Mesothelial cell of epicardium (in vitro differentiated cells): ENCODE results near the gene CTNNA3. TPM values are rescaled to one million over a fixed set of nuclear protein-coding genes. Genes with fewer than 3 reads are reported as not detected.

Experiments
- DNase-seq, 2 experiments: peaks; one replicate each; pipeline ENCODE4 v3.0.0; 2021; ENCODE audit warnings: low spot score in 2 of 2; ENCODE audit not compliant: unreplicated experiment in 2 of 2
- H3K27ac Mint-ChIP-seq: 2 replicates; pipeline ENCODE4 v1.8.0; 2021; ENCODE audit warnings: mixed read lengths
- H3K27me3 Mint-ChIP-seq: 2 replicates; pipeline ENCODE4 v1.8.0; 2021; ENCODE audit warnings: low read depth, mixed read lengths
- H3K36me3 Mint-ChIP-seq: 2 replicates; pipeline ENCODE4 v1.8.0; 2021; ENCODE audit warnings: mixed read lengths
- H3K4me1 Mint-ChIP-seq: 2 replicates; pipeline ENCODE4 v1.8.0; 2021; ENCODE audit warnings: mixed read lengths
- H3K4me3 Mint-ChIP-seq: 2 replicates; pipeline ENCODE4 v1.8.0; 2021; ENCODE audit warnings: mild to moderate bottlenecking, moderate library complexity, mixed read lengths
- H3K9me3 Mint-ChIP-seq: 2 replicates; pipeline ENCODE4 v1.8.0; 2021; ENCODE audit warnings: mixed read lengths
- total RNA-seq: library from RNA; stranded (reverse); gene quantifications from 3 replicates; pipeline ENCODE4 v1.2.1, GENCODE V29; 2021
- TF ChIP-seq, protein P1 (sequence below): fragments of 200-600 bp; sonication (generic); IDR thresholded peaks from one replicate; pipeline ENCODE4 v1.5.0; 2021; ENCODE audit warnings: antibody characterized with exemption; ENCODE audit not compliant: unreplicated experiment

The CTNNA3 gene
- total RNA-seq, 1 donor from 2014 or later = 14.2 TPM

DNA sequence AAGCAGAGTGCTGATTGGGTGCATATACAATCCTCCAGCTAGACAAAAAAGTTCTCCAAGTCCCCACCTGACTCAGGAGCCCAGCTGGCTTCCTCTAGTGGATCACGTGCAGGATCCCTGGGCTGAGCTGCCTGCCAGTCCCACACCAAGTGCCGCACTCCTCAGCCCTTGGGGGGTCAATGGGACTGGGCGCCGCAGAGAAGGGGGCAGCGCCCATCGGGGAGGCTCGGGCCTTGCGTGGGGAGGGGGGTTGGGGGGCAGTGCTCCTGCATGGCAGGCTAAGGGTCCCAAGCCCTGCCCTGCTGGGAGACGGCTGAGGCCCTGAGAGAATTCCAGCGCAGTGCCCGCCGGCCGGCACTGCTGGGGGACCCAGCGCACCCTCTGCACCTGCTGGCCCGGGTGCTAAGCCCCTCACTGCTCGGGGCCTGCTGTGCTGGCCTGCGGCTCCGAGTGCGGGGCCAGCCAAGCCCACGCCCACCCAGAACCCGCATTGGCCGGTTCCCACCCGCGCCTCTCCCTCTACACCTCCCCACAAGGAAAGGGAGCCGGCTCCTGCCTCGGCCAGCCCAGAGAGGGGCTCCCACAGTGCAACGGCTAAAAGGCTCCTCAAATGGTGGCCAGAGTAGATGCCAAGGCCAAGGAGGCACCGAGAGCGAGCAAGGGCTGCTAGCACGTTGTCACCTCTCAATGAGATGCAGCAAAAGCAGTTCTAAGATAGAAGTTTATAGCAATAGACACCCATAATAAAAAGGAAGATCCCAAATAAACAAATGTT is 1044.5 kb downstream of the CTNNA3 start:
- Mint-ChIP-seq H3K27me3 (no peaks in the 10 kb centered on the region), H3K9me3 (peaks cover 27% of the 10 kb centered on the region), H3K27ac (no peak overlapping the region), H3K4me3 (no peak overlapping the region), H3K4me1 (peaks cover 4% of the 10 kb centered on the region), H3K36me3 (peaks cover 5% of the 10 kb centered on the region)
- DNase-seq = no peak
- TF ChIP-seq, protein P1, sequence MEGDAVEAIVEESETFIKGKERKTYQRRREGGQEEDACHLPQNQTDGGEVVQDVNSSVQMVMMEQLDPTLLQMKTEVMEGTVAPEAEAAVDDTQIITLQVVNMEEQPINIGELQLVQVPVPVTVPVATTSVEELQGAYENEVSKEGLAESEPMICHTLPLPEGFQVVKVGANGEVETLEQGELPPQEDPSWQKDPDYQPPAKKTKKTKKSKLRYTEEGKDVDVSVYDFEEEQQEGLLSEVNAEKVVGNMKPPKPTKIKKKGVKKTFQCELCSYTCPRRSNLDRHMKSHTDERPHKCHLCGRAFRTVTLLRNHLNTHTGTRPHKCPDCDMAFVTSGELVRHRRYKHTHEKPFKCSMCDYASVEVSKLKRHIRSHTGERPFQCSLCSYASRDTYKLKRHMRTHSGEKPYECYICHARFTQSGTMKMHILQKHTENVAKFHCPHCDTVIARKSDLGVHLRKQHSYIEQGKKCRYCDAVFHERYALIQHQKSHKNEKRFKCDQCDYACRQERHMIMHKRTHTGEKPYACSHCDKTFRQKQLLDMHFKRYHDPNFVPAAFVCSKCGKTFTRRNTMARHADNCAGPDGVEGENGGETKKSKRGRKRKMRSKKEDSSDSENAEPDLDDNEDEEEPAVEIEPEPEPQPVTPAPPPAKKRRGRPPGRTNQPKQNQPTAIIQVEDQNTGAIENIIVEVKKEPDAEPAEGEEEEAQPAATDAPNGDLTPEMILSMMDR = no peak

DNA sequence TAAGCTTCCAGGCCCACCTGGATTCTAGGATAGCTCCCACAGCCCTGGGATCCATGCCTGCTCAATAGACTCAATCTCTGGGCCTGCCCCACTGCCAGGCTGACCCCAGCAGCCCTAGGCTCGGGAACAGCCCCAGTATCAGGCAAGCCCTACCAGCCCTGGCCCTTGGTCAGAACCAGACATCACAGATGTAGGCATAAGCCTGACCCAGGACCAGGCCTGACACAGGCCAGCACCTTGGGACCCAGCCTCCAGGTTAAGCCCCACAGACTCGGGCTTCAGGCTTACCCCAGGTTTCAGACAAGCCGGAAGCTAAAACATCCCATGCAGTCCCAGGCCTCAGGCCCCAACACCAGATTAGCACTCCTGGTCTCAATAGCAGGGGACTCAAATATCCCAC is 1046.4 kb downstream of the CTNNA3 start:
- H3K9me3 Mint-ChIP-seq = peaks cover 26% of the 10 kb centered on the region
- TF ChIP-seq, protein P1 = no peak
- peaks cover 1% of the 10 kb centered on the region for H3K4me1 Mint-ChIP-seq
- H3K27me3 Mint-ChIP-seq = no peaks in the 10 kb centered on the region
- peaks cover 5% of the 10 kb centered on the region for H3K36me3 Mint-ChIP-seq
- no peak for DNase-seq
- no peak overlapping the region for H3K27ac Mint-ChIP-seq
- no peak overlapping the region for H3K4me3 Mint-ChIP-seq

DNA sequence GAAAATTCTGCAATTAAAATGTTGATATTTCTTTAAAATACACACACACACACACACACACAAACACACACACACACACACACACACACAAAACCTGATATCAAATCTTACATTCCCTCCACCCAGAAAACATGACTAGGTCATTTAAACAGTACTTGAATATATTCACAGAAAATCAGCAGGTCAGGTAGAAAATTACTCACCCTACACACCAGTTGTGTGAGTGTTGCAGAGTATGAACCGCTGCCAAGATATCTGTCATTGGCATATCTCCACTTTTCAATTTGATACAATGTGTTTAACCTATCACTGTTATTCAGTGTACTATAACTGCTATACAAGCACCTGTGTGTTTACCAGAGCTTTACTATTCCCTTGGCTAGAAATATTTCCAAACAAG is 1053.8 kb downstream of the CTNNA3 start:
- Mint-ChIP-seq H3K4me1 (no peaks in the 10 kb centered on the region), H3K36me3 (no peaks in the 10 kb centered on the region), H3K9me3 (no peaks in the 10 kb centered on the region), H3K27me3 (no peaks in the 10 kb centered on the region), H3K4me3 (no peak overlapping the region), H3K27ac (no peak overlapping the region)
- TF ChIP-seq, protein P1 = no peak
- DNase-seq = no peak

- no peak for DNase-seq
Observed at GRCh38 chr10:66639371-66639770, 1056.6 kb downstream of the CTNNA3 start.

DNA sequence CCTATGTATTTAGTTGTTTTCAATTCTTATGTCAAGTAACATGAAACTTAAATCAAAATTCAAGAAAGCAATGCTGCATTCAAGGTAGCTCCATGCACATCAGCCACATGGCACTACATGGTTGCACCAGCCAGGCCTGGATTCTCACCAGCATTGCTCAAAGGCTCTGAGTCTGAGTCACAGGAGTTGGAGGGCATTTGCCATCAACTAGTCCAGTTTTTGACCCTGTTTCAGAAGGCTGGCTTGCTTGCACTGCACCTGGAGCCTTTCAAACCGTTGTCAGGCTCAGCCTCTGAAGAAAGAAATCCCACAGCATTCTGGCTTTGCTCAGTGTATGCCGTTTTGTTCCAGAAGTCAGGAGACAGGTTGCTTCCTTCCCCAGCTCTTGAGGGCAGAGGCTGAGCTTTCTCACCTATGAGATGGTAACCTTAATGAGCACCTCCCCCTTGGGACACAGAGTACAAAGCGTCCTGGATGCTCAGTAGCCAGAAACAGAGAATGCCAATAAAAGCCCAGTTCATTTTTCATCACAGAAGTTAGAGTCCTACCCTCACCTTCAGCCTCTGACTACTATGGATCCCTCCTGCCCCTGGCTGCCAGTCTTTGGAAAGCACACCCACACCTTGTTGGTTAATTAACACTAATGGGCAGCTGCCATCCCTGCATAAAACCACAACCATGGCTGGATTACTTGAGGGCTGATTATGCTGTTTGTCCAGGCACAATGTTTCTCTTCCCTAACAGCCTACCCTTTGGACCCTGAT is 1058.5 kb downstream of the CTNNA3 start:
- H3K4me1 Mint-ChIP-seq = no peaks in the 10 kb centered on the region
- no peaks in the 10 kb centered on the region for H3K27me3 Mint-ChIP-seq
- H3K27ac Mint-ChIP-seq = no peak overlapping the region
- no peaks in the 10 kb centered on the region for H3K9me3 Mint-ChIP-seq
- DNase-seq = no peak
- TF ChIP-seq, protein P1 = no peak
- no peak overlapping the region for H3K4me3 Mint-ChIP-seq
- H3K36me3 Mint-ChIP-seq = no peaks in the 10 kb centered on the region

More at GRCh38 chr10:66639371-66639770, 1056.6 kb downstream of the CTNNA3 start:
- Mint-ChIP-seq H3K27ac (no peak overlapping the region), H3K4me3 (no peak overlapping the region), H3K9me3 (no peaks in the 10 kb centered on the region), H3K36me3 (no peaks in the 10 kb centered on the region), H3K4me1 (no peaks in the 10 kb centered on the region), H3K27me3 (no peaks in the 10 kb centered on the region)
- TF ChIP-seq, protein P1 = no peak
